ENCODE measurements around the gene GLI3.

GLI3 gene

DNA sequence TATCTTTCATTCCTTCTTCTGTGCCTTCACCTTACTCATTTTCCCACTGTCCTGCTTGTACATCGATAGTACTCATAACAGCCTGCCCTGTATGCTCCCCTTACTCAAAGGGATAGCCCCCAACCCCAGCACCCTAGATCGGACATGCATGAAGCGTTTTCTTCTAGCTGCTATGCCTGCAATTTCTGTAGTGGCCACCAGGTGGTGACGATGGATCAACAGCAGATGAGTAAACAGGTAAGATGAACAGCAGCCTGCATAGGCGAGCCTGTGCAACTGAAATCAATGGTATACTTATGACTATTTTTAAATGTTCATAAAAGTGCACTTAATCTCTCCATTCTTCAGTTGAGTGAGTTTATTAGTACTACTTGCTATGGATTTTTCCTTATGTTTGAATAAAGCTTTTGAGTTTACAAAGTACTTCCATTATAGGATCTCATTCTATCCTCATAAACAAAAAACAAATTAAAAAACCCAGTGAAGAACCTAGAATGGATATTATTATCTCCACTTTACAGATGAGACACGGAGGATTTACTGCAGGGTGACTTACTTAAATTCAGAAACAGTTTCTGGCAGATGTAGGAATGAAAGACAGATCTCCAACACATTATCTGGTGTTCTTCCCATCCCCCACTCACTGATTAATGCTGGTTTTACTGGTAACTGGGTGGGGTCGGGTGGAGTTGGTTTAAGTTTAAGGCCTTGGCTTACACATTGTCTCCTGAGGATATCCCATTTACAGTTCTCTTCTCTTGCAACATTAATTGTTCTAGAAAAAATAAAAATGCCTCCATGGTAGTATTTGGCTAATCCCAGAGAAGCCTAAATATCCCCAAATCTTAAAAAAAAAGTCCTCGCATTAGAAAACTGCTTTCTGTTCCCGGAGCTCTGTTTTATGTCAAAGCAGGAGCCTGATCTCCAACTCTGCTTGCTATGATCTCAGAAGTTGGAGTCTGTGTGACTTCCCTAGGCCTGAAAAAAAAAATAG lies 222.1 kb downstream of the GLI3 start:
- H3K4me2 ChIP-seq = no peak overlapping the region
- H3K36me3 ChIP-seq = peaks cover 0 to 41% (median 18%) of the 10 kb centered on the region in 11 experiments; a peak in 18 of 22 replicates
- H3K9ac ChIP-seq = no peak overlapping the region
- no peaks in the 10 kb centered on the region for H4K20me1 ChIP-seq
- no peak overlapping the region for H3K27ac ChIP-seq
- no peaks in the 10 kb centered on the region for H3K27me3 ChIP-seq
- H3K9me3 ChIP-seq (replicated peaks in 1 of 11) = peaks cover 0 to 20% (median 15%) of the 10 kb centered on the region in 11 experiments; a peak in 16 of 22 replicates
- H3K4me3 ChIP-seq = no peak overlapping the region
- no peak for TF ChIP-seq Cebpa-rat (IDR thresholded peaks at IDR 0.05)
- H3K4me1 ChIP-seq = peaks cover 9 to 19% (median 15%) of the 10 kb centered on the region in 10 experiments

- Histone ChIP-seq H3K9ac (no peak overlapping the region), H3K36me3 (peaks cover 0 to 39% (median 23%) of the 10 kb centered on the region in 11 experiments; a peak in 19 of 22 replicates), H3K27ac (no peak overlapping the region), H3K27me3 (no peaks in the 10 kb centered on the region), H3K4me1 (peaks cover 7 to 13% (median 11%) of the 10 kb centered on the region in 10 experiments), H3K4me2 (no peak overlapping the region), H3K9me3 (replicated peaks in 1 of 11) (peaks cover 0 to 20% (median 15%) of the 10 kb centered on the region in 11 experiments; a peak in 16 of 22 replicates), H3K4me3 (no peak overlapping the region), H4K20me1 (no peaks in the 10 kb centered on the region; a peak in 1 of 22 replicates)
- no peak for TF ChIP-seq Cebpa-rat (IDR thresholded peaks at IDR 0.05)
Measured at GRCh38 chr7:42012786-42013360, 224.1 kb downstream of the GLI3 start.

GRCh38 chr7:42012313-42012712 lies 224.7 kb downstream of the GLI3 start:
- Histone ChIP-seq H3K36me3 (peaks cover 0 to 39% (median 23%) of the 10 kb centered on the region in 11 experiments; a peak in 19 of 22 replicates), H3K9ac (no peak overlapping the region)
- TF ChIP-seq Cebpa-rat (IDR thresholded peaks at IDR 0.05) = no peak

DNA sequence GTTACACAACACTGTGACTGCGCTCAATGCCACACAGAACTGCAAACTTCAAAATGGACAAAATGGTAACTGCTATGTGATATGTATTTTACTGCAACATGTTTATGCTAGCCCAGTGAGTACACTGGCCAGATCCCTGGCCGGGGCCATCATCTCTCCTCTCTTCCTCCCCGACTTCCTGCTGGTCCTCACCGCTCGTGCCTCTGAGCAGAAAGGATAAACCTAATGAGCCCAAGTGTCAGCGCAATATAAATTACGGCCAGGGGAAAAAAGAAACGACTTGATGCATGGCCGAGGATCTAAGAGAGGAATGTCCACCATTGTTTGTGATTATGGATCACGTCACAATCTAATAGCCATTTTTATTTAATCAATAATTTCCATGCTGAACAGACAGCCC lies 225.2 kb downstream of the GLI3 start:
- TF ChIP-seq Cebpa-rat (IDR thresholded peaks at IDR 0.05) = no peak

More at GRCh38 chr7:42012313-42012712, 224.7 kb downstream of the GLI3 start:
- Histone ChIP-seq H3K4me1 (peaks cover 2 to 8% (median 6%) of the 10 kb centered on the region in 10 experiments), H3K9me3 (replicated peaks in 1 of 11) (peaks cover 0 to 20% (median 15%) of the 10 kb centered on the region in 11 experiments; a peak in 16 of 22 replicates), H3K4me2 (no peak overlapping the region), H3K27ac (no peak overlapping the region), H3K4me3 (no peak overlapping the region), H3K27me3 (no peaks in the 10 kb centered on the region), H4K20me1 (no peaks in the 10 kb centered on the region; a peak in 1 of 22 replicates)

DNA sequence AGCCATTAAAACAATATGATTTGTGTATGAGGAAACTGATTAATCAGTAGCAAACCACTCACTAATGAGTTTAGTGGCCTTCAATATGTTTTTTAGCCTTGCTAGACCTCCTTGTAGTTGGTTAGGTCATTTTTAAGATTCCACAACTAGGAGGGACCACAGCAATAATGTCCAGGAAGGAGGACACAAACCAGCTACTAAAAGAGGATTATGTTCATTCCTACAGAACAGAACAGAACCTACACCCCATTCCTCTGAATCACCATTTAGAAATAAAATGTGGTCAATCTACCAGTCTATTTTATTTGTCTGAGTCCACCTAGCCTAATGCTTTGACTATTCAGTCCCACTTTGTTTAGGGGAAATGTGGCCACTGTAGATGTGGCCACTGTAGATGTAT lies 226.3 kb downstream of the GLI3 start:
- H3K9me3 ChIP-seq (replicated peaks in 1 of 11) = peaks cover 0 to 13% (median 10%) of the 10 kb centered on the region in 11 experiments; a peak in 16 of 22 replicates
- no peak overlapping the region for H3K4me2 ChIP-seq
- TF ChIP-seq Cebpa-rat (IDR thresholded peaks at IDR 0.05) = no peak
- H3K27ac ChIP-seq = no peak overlapping the region
- peaks cover 0 to 39% (median 22%) of the 10 kb centered on the region in 11 experiments; a peak in 19 of 22 replicates for H3K36me3 ChIP-seq
- H3K9ac ChIP-seq = no peak overlapping the region
- no peak overlapping the region for H3K4me3 ChIP-seq
- no peaks in the 10 kb centered on the region for H3K27me3 ChIP-seq
- peaks cover 0 to 6% (median 0%) of the 10 kb centered on the region in 10 experiments; a peak in 1 of 20 replicates for H3K4me1 ChIP-seq
- no peaks in the 10 kb centered on the region; a peak in 1 of 22 replicates for H4K20me1 ChIP-seq

More for the DNA sequence above, 225.2 kb downstream of the GLI3 start:
- no peaks in the 10 kb centered on the region; a peak in 1 of 22 replicates for H4K20me1 ChIP-seq
- H3K27me3 ChIP-seq = no peaks in the 10 kb centered on the region
- H3K9me3 ChIP-seq (replicated peaks in 1 of 11) = peaks cover 0 to 20% (median 15%) of the 10 kb centered on the region in 11 experiments; a peak in 16 of 22 replicates
- no peak overlapping the region for H3K9ac ChIP-seq
- H3K4me2 ChIP-seq = no peak overlapping the region
- H3K27ac ChIP-seq = no peak overlapping the region
- peaks cover 0 to 39% (median 23%) of the 10 kb centered on the region in 11 experiments; a peak in 19 of 22 replicates for H3K36me3 ChIP-seq
- peaks cover 0 to 6% (median 1%) of the 10 kb centered on the region in 10 experiments; a peak in 10 of 20 replicates for H3K4me1 ChIP-seq
- H3K4me3 ChIP-seq = no peak overlapping the region

GRCh38 chr7:42006801-42007513 lies 230.1 kb downstream of the GLI3 start:
- Histone ChIP-seq H3K27me3 (no peaks in the 10 kb centered on the region), H3K36me3 (peaks cover 0 to 27% (median 16%) of the 10 kb centered on the region in 11 experiments; a peak in 15 of 22 replicates), H3K4me1 (peaks cover 0 to 6% (median 0%) of the 10 kb centered on the region in 10 experiments; a peak in 1 of 20 replicates), H4K20me1 (peaks cover 0 to 7% (median 0%) of the 10 kb centered on the region in 11 experiments; a peak in 1 of 22 replicates), H3K9me3 (replicated peaks in 1 of 11) (no peaks in the 10 kb centered on the region), H3K9ac (no peak overlapping the region), H3K4me2 (no peak overlapping the region), H3K27ac (no peak overlapping the region), H3K4me3 (no peak overlapping the region)
- no peak for TF ChIP-seq Cebpa-rat (IDR thresholded peaks at IDR 0.05)

- no peaks in the 10 kb centered on the region for H3K27me3 ChIP-seq
- peaks cover 0 to 19% (median 0%) of the 10 kb centered on the region in 11 experiments; a peak in 4 of 22 replicates for H3K36me3 ChIP-seq
- TF ChIP-seq Cebpa-rat (IDR thresholded peaks at IDR 0.05) = no peak
- no peaks in the 10 kb centered on the region for H3K9me3 ChIP-seq (replicated peaks in 1 of 11)
- H4K20me1 ChIP-seq = 0 out of 22 replicates have a peak, but pooled peaks cover 0 to 7% (median 0%) of the 10 kb centered on the region in 11 experiments
- H3K4me3 ChIP-seq = no peak overlapping the region
- no peak overlapping the region for H3K4me2 ChIP-seq
- peaks cover 0 to 20% (median 14%) of the 10 kb centered on the region in 10 experiments; a peak in 11 of 20 replicates for H3K4me1 ChIP-seq
- no peak overlapping the region for H3K9ac ChIP-seq
- H3K27ac ChIP-seq = no peak overlapping the region
Measured at GRCh38 chr7:42002654-42003053, 234.4 kb downstream of the GLI3 start.

GRCh38 chr7:41999736-42000283 lies 237.2 kb downstream of the GLI3 start:
- Histone ChIP-seq H3K27me3 (no peaks in the 10 kb centered on the region), H3K27ac (no peak overlapping the region), H3K9me3 (replicated peaks in 1 of 11) (no peaks in the 10 kb centered on the region), H3K4me1 (peaks cover 8 to 49% (median 42%) of the 10 kb centered on the region in 10 experiments; a peak in 19 of 20 replicates), H3K4me2 (peak overlapping the region in 2 of 11 experiments; percentile 0 to 17; a peak in 2 of 22 replicates), H3K36me3 (peaks cover 0 to 19% (median 0%) of the 10 kb centered on the region in 11 experiments; a peak in 4 of 22 replicates), H3K9ac (no peak overlapping the region), H4K20me1 (0 out of 22 replicates have a peak, but pooled peaks cover 0 to 7% (median 0%) of the 10 kb centered on the region in 11 experiments), H3K4me3 (no peak overlapping the region)
- no peak for TF ChIP-seq Cebpa-rat (IDR thresholded peaks at IDR 0.05)

Data from BLaER1 treated with 17β-estradiol and CSF1 and Interleukin-3, amounts not matched to agents 10 nM and 100 nM (cell line).